ENCODE measurements around the gene TFDP2. TPM values are rescaled to one million over a fixed set of nuclear protein-coding genes. Genes with fewer than 3 reads are reported as not detected.

Gene TFDP2
- total and polyA plus RNA-seq, 9 of the 15 experiments (the other 6 are each of a cell fraction or from before 2014, with no cell fraction given) = 95.6 to 179 (median 126) TPM

GRCh38 chr3:142112601-142113000 lies 36.7 kb downstream of the TFDP2 start (continued):
- TF ChIP-seq MGA (IDR thresholded peaks at IDR 0.05) = no peak

Measured in K562 (cell line).